AG09309 (cell line): ENCODE data around the gene MBD6.

ENCODE experiments used
- DNase-seq: peaks from one replicate; pipeline ENCODE4 v3.0.0-alpha.2; 2010; ENCODE audit warnings: low read depth
- H3K4me3 ChIP-seq: 2 replicates; pipeline ENCODE4 v1.5.1; 2011; ENCODE audit warnings: mild to moderate bottlenecking, low read depth, low read length, moderate library complexity; ENCODE audit not compliant: control insufficient read depth
- CTCF ChIP-seq: IDR thresholded peaks from 2 replicates; pipeline ENCODE4 v1.5.1; 2011; ENCODE audit warnings: mild to moderate bottlenecking, low read depth, low read length, inconsistent platforms; ENCODE audit not compliant: insufficient read depth, control insufficient read depth; ENCODE audit errors: missing control alignments

Gene MBD6

GRCh38 chr12:57533108-57533507 lies 10.5 kb downstream of the MBD6 start:
- DNase-seq = no peak
- no peak for TF ChIP-seq CTCF
- H3K4me3 ChIP-seq = no peak overlapping the region

GRCh38 chr12:57534250-57534649 lies 11.6 kb downstream of the MBD6 start:
- H3K4me3 ChIP-seq = no peak overlapping the region
- DNase-seq = no peak
- TF ChIP-seq CTCF = no peak

DNA sequence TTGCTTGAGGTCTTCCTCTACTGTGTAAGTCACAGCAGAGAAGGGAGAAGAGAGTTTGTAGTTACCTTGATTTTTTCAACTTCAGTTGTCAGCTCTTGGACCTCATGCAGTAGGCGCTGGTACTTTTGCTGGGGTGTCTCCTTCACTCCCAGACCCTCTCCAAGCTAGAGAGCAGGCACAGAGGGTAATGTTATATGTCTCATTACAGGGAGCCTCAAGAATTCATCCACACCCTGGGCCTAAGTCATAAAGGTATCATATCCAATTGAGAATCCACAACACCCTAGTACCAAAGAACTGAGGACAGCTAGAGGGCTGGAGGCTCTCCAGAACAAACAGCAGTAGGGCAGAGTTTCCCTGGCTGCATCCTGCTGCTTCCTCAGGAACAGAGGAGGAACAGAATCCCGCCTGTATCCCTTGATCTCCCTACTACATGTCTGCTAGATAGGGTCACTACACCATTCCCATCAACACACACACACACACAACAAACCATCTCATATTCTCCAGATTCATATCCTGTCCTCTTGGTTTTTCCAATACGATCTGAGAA lies 12.4 kb downstream of the MBD6 start:
- DNase-seq = no peak

GRCh38 chr12:57535764-57536596 lies 13.4 kb downstream of the MBD6 start:
- no peak for TF ChIP-seq CTCF
- no peak for DNase-seq
- H3K4me3 ChIP-seq = no peak overlapping the region

More for the DNA sequence above, 12.4 kb downstream of the MBD6 start:
- no peak for TF ChIP-seq CTCF
- H3K4me3 ChIP-seq = no peak overlapping the region

GRCh38 chr12:57536597-57536942 lies 13.9 kb downstream of the MBD6 start:
- no peak for DNase-seq
- no peak for TF ChIP-seq CTCF
- no peak overlapping the region for H3K4me3 ChIP-seq

DNA sequence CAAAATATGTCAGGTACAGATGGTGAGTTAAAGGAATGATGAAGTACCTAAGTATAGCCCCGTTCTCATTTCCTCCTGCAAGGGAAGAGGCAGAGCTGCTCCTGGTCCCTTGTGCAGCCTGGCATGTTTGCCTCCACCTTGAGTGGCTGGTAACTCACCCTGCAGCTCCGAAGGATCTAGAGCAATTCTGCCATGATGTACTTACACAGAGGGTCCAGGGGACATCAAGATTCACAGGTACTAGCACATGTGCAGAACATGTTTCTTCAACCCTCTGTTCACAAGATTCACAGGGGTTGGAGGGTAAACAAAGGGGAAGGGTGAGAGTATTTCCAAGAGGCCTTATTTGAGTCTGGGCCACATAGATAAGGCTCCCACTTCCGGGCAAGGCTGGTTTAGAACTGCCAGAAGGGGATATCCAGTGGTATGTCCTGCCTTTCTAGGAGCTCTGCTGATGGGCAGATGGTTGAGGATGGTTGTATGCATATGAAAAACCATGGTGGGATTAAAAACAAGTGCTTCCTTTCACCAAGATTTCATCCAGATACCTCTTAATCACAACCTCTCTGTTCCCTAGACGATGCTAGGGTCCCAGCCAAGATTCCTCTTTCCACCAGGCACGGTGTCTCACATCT lies 16.6 kb downstream of the MBD6 start:
- no peak for TF ChIP-seq CTCF
- DNase-seq = no peak

GRCh38 chr12:57541001-57541400 lies 18.4 kb downstream of the MBD6 start:
- no peak for DNase-seq
- no peak for TF ChIP-seq CTCF
- no peak overlapping the region for H3K4me3 ChIP-seq

More for the DNA sequence above, 16.6 kb downstream of the MBD6 start:
- no peak overlapping the region for H3K4me3 ChIP-seq
